HepG2 (cell line): Measurements from ENCODE around the gene SNX21. TPM values are rescaled to one million over a fixed set of nuclear protein-coding genes. Genes with fewer than 3 reads are reported as not detected.

Experiments
- ATF3 ChIP-seq: sonication (generic); formaldehyde crosslinking; IDR thresholded peaks from 2 replicates; pipeline ENCODE4 v1.4.0; 2020; ENCODE audit warnings: missing genetic modification reagents
- KDM6A ChIP-seq: IDR thresholded peaks from 2 replicates; pipeline ENCODE4 v1.6.1; 2016; ENCODE audit warnings: low read depth
- MXI1 ChIP-seq: IDR thresholded peaks from 3 replicates; pipeline ENCODE4 v1.6.1; 2012; ENCODE audit warnings: low read depth, low read length, inconsistent platforms, borderline replicate concordance
- RFXAP ChIP-seq: sonication (generic); formaldehyde crosslinking; IDR thresholded peaks from 2 replicates; pipeline ENCODE4 v1.4.0; 2020; ENCODE audit warnings: missing genetic modification reagents, borderline replicate concordance
- SP2 ChIP-seq: sonication (generic); formaldehyde crosslinking; IDR thresholded peaks from 2 replicates; pipeline ENCODE4 v1.5.1; 2020; ENCODE audit warnings: mild to moderate bottlenecking, missing genetic modification reagents
- SP5 ChIP-seq: IDR thresholded peaks from 2 replicates; pipeline ENCODE4 v1.6.1; 2016; ENCODE audit warnings: low read depth, borderline replicate concordance
- ZBTB34 ChIP-seq: sonication (generic); formaldehyde crosslinking; IDR thresholded peaks from 2 replicates; pipeline ENCODE4 v1.8.0; 2022; ENCODE audit warnings: mild to moderate bottlenecking, missing genetic modification reagents
- ZFP62 ChIP-seq: sonication (generic); formaldehyde crosslinking; IDR thresholded peaks from 2 replicates; pipeline ENCODE4 v1.4.0; 2020; ENCODE audit warnings: missing genetic modification reagents
- ZMAT3 ChIP-seq: sonication (generic); formaldehyde crosslinking; conservative IDR thresholded peaks from 2 replicates; pipeline ENCODE4 v1.7.0; 2021; ENCODE audit warnings: missing genetic modification reagents
- ZNF143 ChIP-seq: sonication (generic); formaldehyde crosslinking; IDR thresholded peaks from 2 replicates; pipeline ENCODE4 v1.4.0; 2020; ENCODE audit warnings: missing genetic modification reagents
- ZNF33A ChIP-seq: sonication (generic); formaldehyde crosslinking; IDR thresholded peaks from 2 replicates; pipeline ENCODE4 v1.5.1; 2020; ENCODE audit warnings: missing genetic modification reagents, mild to moderate bottlenecking, moderate library complexity, borderline replicate concordance
- ZNF503 ChIP-seq: sonication (generic); formaldehyde crosslinking; IDR thresholded peaks from 2 replicates; pipeline ENCODE4 v1.4.0; 2020; ENCODE audit warnings: missing genetic modification reagents
- ZNF550 ChIP-seq: sonication (generic); formaldehyde crosslinking; IDR thresholded peaks from 2 replicates; pipeline ENCODE4 v1.4.0; 2020; ENCODE audit warnings: mild to moderate bottlenecking, missing genetic modification reagents, borderline replicate concordance
- ZNF572 ChIP-seq: sonication (generic); formaldehyde crosslinking; IDR thresholded peaks from 2 replicates; pipeline ENCODE4 v1.5.1; 2020; ENCODE audit warnings: mild to moderate bottlenecking, missing genetic modification reagents
- ZNF605 ChIP-seq: sonication (generic); formaldehyde crosslinking; IDR thresholded peaks from 2 replicates; pipeline ENCODE4 v1.8.0; 2022; ENCODE audit warnings: mild to moderate bottlenecking, missing genetic modification reagents
- ZNF678 ChIP-seq: sonication (generic); formaldehyde crosslinking; IDR thresholded peaks from 2 replicates; pipeline ENCODE4 v1.4.0; 2020; ENCODE audit warnings: mild to moderate bottlenecking, missing genetic modification reagents
- ZNF724P ChIP-seq: sonication (generic); formaldehyde crosslinking; IDR thresholded peaks from 2 replicates; pipeline ENCODE4 v1.8.0; 2022; ENCODE audit warnings: missing genetic modification reagents, borderline replicate concordance
- ZNF761 ChIP-seq: sonication (generic); formaldehyde crosslinking; conservative IDR thresholded peaks from 2 replicates; pipeline ENCODE4 v1.4.0; 2020; ENCODE audit warnings: mild to moderate bottlenecking, missing genetic modification reagents
- ZNF883 ChIP-seq: sonication (generic); formaldehyde crosslinking; IDR thresholded peaks from 2 replicates; pipeline ENCODE4 v1.5.1; 2020; ENCODE audit warnings: mild to moderate bottlenecking, missing genetic modification reagents; ENCODE audit errors: not compliant biosample characterization
- polyA plus RNA-seq, 8 experiments: library from polyadenylated mRNA; depleted of rRNA in 3 of 8; stranded (reverse) in 7 of 8; unstranded in 1 of 8; fragments of >200 nt; fragmentation: Illumina TruSeq in 4 of 8; extraction: Trizol in 4 of 8; gene quantifications; 2 replicates each; pipeline versions ENCODE4 v1.2.1 to v1.2.3, GENCODE V29; 2011 to 2016; ENCODE audit warnings: low read depth in 4 of 8, missing spikeins in 1 of 8, mixed read lengths in 1 of 8; ENCODE audit not compliant: insufficient read depth in 1 of 8
- total RNA-seq, 5 experiments: library from RNA; depleted of rRNA; stranded (reverse); fragments of >200 nt; fragmentation: Illumina TruSeq; extraction: Trizol; gene quantifications; 2 replicates each; pipeline ENCODE4 v1.2.3, GENCODE V29; 2016; ENCODE audit warnings: low read depth in 1 of 5
- TF ChIP-seq, protein P1 (sequence below): sonication (generic); formaldehyde crosslinking; IDR thresholded peaks from 2 replicates; pipeline ENCODE4 v1.5.1; 2020; ENCODE audit warnings: missing genetic modification reagents, mild to moderate bottlenecking, borderline replicate concordance

The SNX21 gene
- total and polyA plus RNA-seq, 2 of the 13 experiments (the other 11 are each of a cell fraction or from before 2014, with no cell fraction given), result 7.7 to 12.8 TPM

- TF ChIP-seq ZNF503, result no peak
- peak; percentile 2; the same call in 1 of the 2 replicates for TF ChIP-seq ATF3 (CRISPR knock-in tag)
- TF ChIP-seq ZMAT3, result peak; percentile 80
- 0 out of 2 replicates have a peak, but pooled peaks have one; percentile 40 for TF ChIP-seq ZNF143 (CRISPR knock-in tag)
- no peak for TF ChIP-seq ZNF761 (CRISPR knock-in tag)
- peak; percentile 82; the same call in 1 of the 3 replicates for TF ChIP-seq MXI1
- TF ChIP-seq SP5 (CRISPR knock-in tag), result peak; percentile 30; the same call in 1 of the 2 replicates
- TF ChIP-seq RFXAP, result peak; percentile 57; the same call in 1 of the 2 replicates
- TF ChIP-seq ZBTB34 (CRISPR knock-in tag), result no peak
- peak; percentile 94 for TF ChIP-seq ZNF883
- no peak; the same call in 1 of the 2 replicates for TF ChIP-seq ZFP62 (CRISPR knock-in tag)
- TF ChIP-seq, protein P1, sequence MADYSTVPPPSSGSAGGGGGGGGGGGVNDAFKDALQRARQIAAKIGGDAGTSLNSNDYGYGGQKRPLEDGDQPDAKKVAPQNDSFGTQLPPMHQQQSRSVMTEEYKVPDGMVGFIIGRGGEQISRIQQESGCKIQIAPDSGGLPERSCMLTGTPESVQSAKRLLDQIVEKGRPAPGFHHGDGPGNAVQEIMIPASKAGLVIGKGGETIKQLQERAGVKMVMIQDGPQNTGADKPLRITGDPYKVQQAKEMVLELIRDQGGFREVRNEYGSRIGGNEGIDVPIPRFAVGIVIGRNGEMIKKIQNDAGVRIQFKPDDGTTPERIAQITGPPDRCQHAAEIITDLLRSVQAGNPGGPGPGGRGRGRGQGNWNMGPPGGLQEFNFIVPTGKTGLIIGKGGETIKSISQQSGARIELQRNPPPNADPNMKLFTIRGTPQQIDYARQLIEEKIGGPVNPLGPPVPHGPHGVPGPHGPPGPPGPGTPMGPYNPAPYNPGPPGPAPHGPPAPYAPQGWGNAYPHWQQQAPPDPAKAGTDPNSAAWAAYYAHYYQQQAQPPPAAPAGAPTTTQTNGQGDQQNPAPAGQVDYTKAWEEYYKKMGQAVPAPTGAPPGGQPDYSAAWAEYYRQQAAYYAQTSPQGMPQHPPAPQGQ (CRISPR knock-in tag), result peak; percentile 91
- TF ChIP-seq SP2 (CRISPR knock-in tag), result peak; percentile 34; the same call in 1 of the 2 replicates
- TF ChIP-seq KDM6A (CRISPR knock-in tag), result no peak
- peak; percentile 46; the same call in 1 of the 2 replicates for TF ChIP-seq ZNF724P (CRISPR knock-in tag)
- no peak for TF ChIP-seq ZNF605
- TF ChIP-seq ZNF572 (CRISPR knock-in tag), result peak; percentile 97
- TF ChIP-seq ZNF33A (CRISPR knock-in tag), result no peak
- TF ChIP-seq ZNF678, result no peak
- no peak for TF ChIP-seq ZNF550
Observed at GRCh38 chr20:45890077-45890984, 56.7 kb downstream of the SNX21 start (continued).
